NCI-H446 (cell line): Measurements from ENCODE around the gene MEGF6.

ENCODE experiments used
- DNase-seq, 2 experiments: peaks; one replicate each; lab custom pipeline; 2025; lab: John Stamatoyannopoulos, UW

MEGF6 gene

DNA sequence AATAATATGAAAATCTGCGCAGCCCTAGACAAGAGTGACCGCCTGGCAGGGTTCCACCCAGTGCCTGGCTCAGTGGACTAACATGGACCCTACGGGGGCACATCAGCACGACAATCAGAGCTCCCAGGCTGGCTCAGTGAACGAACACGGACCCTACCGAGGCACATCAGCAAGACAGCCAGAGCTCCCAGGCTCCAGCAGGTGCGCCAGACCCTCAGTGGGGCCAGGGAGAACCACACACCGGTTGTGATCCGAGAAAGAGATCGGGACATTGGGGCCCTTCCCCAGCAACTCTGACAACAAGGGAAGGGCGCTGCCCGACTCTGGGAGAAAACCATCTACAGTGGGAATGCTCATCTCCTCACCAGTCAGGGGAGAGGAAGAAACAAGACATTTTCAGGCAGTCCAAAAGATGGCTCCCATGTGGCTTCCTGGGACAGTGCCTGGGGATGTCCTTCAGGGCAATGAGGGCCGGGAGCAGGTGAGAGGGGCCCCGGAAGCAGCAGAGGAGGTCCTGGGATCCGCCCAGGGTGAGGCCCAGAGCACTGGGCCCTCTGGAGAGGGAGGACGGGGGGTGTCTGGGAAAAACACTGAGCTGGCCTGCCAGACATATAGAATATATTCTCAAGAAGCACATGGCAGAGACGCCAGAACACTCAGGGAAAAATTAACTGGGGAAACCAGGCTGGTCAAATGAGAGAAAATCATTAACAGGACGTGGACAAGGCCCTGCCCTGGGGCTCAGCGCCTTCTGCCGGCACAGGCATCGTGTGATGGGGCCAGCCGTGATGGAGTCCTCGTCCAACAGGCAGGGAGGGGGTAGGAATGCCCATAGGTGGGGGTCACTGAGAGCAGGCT is 152.0 kb downstream of the MEGF6 start:
- no peak for DNase-seq

- no peak for DNase-seq
These were observed 153.1 kb downstream of the MEGF6 start for GRCh38 chr1:3457910-3458883.

GRCh38 chr1:3456964-3457909 is 154.1 kb downstream of the MEGF6 start:
- no peak for DNase-seq

DNA sequence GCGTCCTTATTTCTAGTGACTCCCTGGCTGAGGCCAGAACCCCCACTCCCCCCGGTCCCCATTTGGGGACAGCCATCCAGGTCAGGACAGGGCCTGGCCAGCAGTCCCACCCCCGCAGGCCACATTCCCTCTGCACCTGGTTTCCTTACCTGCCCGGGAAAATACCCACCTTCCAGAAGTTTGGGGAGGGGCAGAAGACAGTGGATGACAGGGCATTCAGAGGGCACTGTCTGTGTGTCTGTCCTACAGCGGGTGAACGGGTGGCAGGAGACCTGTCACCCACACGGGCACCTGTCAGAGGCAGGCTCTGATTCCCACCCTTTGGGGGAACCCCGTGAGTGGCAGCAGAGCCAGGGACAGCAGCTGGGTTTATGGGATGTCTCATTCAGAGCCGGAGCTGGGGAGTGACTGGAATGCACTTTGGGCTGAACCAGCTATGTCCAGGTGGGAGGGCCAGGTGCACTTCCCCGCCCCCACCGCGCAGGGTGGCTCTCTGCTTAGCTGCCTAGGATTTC is 154.8 kb downstream of the MEGF6 start:
- DNase-seq: no peak

DNA sequence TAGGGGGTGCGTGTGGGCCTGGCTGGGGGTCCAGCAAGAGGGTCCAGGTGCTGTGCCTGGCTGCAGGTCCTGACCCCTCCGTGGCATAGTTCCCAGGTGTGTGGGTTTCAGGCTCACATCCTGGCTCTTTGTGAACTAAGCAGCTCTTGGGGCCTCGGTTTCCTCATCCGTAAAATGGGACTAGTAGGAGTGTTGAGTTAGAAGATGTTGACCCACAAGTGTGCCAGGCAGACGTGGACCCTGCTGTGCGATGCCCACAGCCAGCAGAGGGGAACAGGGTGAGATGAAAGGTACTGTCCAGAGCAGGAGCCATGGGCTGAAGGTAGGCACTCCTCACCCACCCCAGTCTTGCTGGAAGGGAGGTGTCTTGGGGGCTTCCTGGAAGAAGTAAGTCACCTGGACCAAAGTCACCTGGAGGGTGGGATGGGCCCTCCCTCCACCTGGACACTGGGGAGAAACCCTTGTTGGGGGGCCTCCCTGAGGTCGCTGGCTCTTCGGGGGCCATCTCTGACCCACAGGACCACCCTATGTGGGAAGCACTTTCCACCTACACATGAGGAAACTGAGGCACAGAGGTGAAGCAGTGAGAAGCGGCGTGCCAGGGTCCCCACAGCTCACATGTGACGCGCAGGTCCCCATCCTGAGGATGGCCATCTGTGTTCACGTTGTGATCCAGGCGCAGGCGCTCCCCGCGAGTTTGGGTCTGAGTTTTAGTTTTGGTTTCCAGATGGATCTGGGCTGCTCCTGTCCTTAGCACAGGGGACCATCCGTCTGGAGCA is 155.4 kb downstream of the MEGF6 start:
- DNase-seq: no peak

- DNase-seq: no peak
These were observed 156.3 kb downstream of the MEGF6 start for GRCh38 chr1:3454811-3455618.

DNA sequence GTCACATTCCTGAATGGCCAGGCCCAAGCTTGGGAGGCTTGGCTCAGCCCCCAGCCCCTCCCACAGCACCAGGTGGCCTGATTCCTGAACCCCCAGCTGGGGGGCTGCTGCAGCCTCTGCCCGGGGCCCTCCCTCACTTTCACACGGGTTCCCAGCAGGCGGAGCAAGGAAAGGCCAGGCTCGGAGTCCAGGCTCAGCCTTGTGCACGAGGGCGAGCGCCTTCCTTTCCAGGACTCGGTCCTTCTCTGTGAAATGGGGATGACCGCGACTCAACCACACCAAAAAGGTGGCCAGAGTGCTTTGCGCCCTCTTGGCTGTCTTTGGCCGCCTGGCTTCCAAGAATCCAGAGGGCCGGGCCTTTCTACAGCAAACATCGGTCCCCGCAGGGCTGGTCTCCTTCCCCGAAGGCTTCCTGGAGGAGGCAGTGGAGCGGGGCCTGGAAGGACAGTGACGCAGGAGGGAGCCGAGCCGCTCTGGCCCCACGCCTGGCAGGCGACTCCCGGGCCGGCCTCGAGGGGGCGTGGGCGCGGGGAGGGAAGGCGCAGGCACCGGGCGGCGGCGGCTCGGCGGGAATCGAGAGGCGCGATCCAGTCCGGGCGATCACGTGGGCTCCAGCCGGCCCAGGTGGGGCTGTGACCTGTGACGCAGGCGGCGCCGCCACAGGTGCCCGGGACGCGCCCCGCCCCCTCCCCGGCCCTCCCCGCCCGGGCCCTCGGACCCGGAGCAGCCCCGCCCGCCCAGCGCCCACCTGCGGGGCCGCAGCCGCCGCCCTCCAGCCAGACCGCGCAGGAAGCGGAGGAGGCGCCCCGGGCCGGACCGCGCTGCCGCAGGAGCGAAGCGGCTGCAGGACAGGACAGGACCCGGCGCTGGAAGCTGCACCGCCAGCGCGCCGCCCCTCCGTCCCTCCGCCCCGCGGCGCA is 157.2 kb downstream of the MEGF6 start, which contains the start of gene ARHGEF16:
Gene ARHGEF16, plus strand, starts transcription at position 775 of the 920 bp plus-strand sequence. CDS start 8,420 bp downstream, outside the sequence.
- no peak for DNase-seq

DNA sequence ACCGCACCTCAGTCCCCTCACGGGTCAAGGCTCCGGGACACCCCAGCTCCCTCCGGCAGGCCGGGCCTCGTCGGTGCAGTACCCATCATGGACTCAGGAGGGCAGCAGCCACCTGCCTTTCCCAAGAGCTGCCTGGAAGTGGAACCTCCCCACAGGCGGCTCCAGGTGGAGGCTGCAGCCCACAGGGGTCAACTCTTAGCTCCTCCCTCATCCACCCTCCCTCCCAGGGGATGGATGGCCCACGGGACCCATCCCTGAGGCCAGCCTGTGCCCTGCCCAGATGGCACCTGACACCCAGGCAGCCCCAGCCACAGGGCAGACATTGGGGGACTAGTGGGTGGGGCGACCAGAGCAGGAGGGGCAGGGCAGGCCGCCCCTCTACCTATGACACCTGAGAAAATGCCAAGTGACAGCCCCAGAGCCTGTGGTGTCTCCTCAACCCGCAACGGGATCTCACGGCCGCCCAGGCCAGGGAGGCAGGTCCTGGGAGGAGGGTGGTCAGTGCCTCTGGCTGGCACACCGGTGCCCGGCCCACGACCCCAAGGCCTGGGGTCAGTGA is 158.0 kb downstream of the MEGF6 start:
- peak; percentile 32 to 67 for DNase-seq

- DNase-seq: no peak
These were observed 158.5 kb downstream of the MEGF6 start for GRCh38 chr1:3452866-3453175.

DNA sequence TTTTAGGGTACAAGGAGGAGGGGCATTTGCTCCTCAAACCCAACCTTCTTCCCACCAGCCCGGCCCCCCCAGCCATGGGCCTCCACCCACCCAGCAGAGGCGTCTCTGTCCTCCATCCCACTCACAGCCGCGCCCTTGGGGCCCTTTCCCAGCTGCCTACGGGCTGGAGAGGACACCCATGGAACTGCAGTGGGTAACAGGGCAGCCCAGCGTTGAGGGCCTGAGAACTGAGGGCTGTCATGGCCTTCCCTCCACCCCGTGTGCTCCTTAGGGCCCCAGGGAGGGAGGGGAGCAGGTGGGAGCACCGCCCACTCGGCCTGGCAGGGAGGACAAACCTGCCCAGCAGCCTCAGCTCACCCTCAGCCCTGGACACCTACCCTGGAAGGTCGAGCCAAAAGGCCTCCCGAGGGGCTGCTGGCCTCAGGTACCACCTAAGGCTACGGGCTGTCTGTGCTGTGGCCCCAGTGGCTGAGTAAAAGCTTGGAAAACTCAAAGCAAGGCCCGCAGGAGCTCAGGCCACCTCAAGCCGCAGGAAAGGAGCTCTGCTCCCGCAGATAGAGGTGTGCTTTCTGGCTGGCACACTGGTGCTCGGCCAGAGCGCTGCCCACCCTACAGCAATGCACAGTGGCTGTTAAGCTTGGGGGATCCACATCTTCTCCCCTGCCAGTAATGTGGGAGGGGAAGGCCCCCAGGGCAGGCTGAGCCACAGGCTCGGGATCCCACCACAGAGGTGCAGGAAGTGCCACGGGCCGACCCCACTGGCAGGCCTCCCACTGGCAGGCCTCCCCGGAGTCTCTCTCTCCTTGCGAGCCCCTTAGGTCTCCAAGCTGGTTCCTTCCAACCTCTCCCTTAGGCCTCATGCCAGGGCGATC is 159.1 kb downstream of the MEGF6 start:
- no peak for DNase-seq

GRCh38 chr1:3450983-3451382 is 160.3 kb downstream of the MEGF6 start:
- DNase-seq: no peak

GRCh38 chr1:3450202-3450863 is 161.0 kb downstream of the MEGF6 start:
- DNase-seq: no peak

DNA sequence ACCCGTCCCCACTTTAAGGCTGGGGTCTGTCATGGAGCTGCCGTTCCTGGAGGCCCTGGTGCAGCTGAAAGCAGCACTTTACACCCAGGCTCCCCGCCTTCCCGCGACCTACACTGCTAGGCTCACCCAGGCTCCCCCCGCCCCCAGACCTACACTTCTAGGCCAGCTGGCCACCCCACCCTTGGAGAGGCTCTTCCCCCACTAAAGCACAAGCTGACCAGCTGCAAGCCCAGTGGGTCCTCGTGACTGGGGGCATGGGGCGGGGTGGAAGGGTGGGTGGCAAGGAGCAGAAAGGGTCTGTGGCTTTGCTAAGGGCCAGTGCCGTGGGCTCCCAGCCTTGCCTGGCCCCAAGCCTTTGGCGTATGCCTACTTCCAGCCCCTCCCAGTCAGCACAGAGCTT is 166.6 kb downstream of the MEGF6 start:
- no peak for DNase-seq

- no peak for DNase-seq
These were observed 167.0 kb downstream of the MEGF6 start for GRCh38 chr1:3444298-3444697.

DNA sequence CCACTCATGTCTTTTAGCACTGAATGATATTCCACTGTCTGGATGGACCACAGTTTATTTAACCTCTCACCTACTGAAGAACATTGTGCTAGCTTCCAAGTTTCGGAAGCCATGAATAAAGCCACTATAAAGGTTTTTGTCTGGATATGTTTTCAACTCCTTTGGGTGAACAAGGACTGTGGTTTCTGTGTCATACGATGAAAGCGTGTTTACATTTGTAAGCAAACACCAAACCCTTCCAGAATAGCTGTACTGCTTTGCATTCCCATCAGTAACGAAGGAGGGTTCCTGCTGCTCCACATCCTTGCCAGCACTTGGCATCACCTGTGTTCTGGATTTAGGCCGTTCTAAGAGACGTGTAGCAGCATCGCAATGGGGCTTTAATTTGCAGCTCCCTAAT is 167.5 kb downstream of the MEGF6 start:
- DNase-seq: no peak

DNA sequence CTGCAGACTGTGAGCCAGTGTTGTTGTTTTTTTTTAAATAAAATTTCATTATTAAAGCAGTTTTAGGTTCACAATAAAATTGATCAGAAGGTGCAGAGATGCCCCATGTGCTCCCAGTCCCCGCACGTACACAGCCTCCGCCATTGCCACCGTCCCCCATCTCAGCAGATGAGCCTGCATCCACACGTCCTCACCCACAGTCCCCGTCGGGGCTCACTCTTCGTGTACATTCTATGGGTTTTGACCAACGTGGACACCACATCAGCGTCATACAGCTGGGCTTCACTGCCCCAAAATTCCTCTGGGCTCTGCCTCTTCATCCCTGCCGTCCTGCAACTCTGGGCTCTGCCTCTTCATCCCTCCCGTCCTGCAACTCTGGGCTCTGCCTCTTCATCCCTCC is 168.4 kb downstream of the MEGF6 start:
- no peak for DNase-seq

- DNase-seq: no peak
These were observed 169.0 kb downstream of the MEGF6 start for GRCh38 chr1:3442331-3442730.
